Endothelial cell of umbilical vein (primary cell): ENCODE measurements around the gene PRM3. TPM values are rescaled to one million over a fixed set of nuclear protein-coding genes. Genes with fewer than 3 reads are reported as not detected.

Source experiments
- BruUV-seq: library from RNA; stranded (reverse); fragments of 400-500 nt; replicated peaks from 2 replicates; lab custom pipeline; 2021; lab: Mats Ljungman, UMichigan
- CTCF ChIA-PET: fragments of 300-600, 350-600 bp; sonication (Branson Sonifier 250); formaldehyde crosslinking; loops from one replicate; lab custom pipeline; 2021; ENCODE audit warnings: antibody characterized with exemption, inconsistent platforms; lab: Charles Lee
- POLR2A ChIA-PET: fragments of 300-600, 350-600 bp; sonication (Branson Sonifier 250); formaldehyde crosslinking; loops from one replicate; lab custom pipeline; 2021; ENCODE audit warnings: antibody characterized with exemption, inconsistent platforms; lab: Charles Lee
- DNase-seq: peaks from one replicate; pipeline ENCODE4 v3.0.0-alpha.2; 2011; ENCODE audit warnings: low read depth, low spot score
- FAIRE-seq: peaks from 2 replicates; lab custom pipeline; 2011; peaks lifted over from hg19 to GRCh38; lab: Jason Lieb, UNC
- H2AFZ ChIP-seq: 2 replicates; pipeline ENCODE4 v1.6.0; 2012; ENCODE audit warnings: low read depth, low read length, control low read depth, inconsistent platforms
- H3K27ac ChIP-seq: 2 replicates; pipeline ENCODE4 v1.5.1; 2011; ENCODE audit warnings: low read depth, mild to moderate bottlenecking, control low read depth, low read length, moderate library complexity; ENCODE audit not compliant: insufficient read depth
- H3K27me3 ChIP-seq, 2 experiments: 2 replicates each; pipeline versions ENCODE4 v1.6.0 to v1.6.1; 2011; ENCODE audit warnings: low read length in 2 of 2, mixed read lengths in 1 of 2; ENCODE audit not compliant: control insufficient read depth in 2 of 2, insufficient read depth in 2 of 2
- H3K36me3 ChIP-seq, 2 experiments: 2 replicates in 1 of 2; 3 replicates in 1 of 2; pipeline ENCODE4 v1.5.1; 2011; ENCODE audit warnings: low read length in 2 of 2, mild to moderate bottlenecking in 1 of 2, moderate library complexity in 1 of 2; ENCODE audit not compliant: control insufficient read depth in 2 of 2, insufficient read depth in 2 of 2; ENCODE audit errors: extremely low read depth in 1 of 2
- H3K4me1 ChIP-seq: 3 replicates; pipeline ENCODE4 v1.5.1; 2011; ENCODE audit warnings: mild to moderate bottlenecking, low read length; ENCODE audit not compliant: control insufficient read depth, insufficient read depth; ENCODE audit errors: extremely low read depth
- H3K4me2 ChIP-seq: 2 replicates; pipeline ENCODE4 v1.6.1; 2011; ENCODE audit warnings: low read length, control low read depth, mixed read lengths; ENCODE audit not compliant: insufficient read depth
- H3K4me3 ChIP-seq, 3 experiments: fragments of 200-600 bp in 1 of 3; sonication (generic), shearing (Covaris generic) in 1 of 3; replicated peaks in 1 of 3; 2 replicates each; pipeline ENCODE4 v1.5.1; 2011 to 2016; ENCODE audit warnings: control low read depth in 3 of 3, low read length in 3 of 3, mild to moderate bottlenecking in 2 of 3, inconsistent platforms in 1 of 3, low read depth in 1 of 3, moderate library complexity in 1 of 3; ENCODE audit not compliant: insufficient read depth in 1 of 3
- H3K79me2 ChIP-seq: 2 replicates; pipeline ENCODE4 v1.6.0; 2012; ENCODE audit warnings: low read length, inconsistent platforms; ENCODE audit not compliant: control insufficient read depth, insufficient read depth
- H3K9ac ChIP-seq: replicated peaks from 2 replicates; pipeline ENCODE3; 2011; ENCODE audit warnings: low read length, control low read depth; ENCODE audit not compliant: insufficient read depth; ENCODE audit errors: extremely low read depth
- H3K9me1 ChIP-seq: replicated peaks from 3 replicates; pipeline ENCODE4 v1.6.0; 2011; ENCODE audit warnings: mild to moderate bottlenecking, low read length; ENCODE audit not compliant: control insufficient read depth, insufficient read depth; ENCODE audit errors: extremely low read depth
- H3K9me3 ChIP-seq: replicated peaks from 2 replicates; pipeline ENCODE4 v1.5.1; 2012; ENCODE audit warnings: low read length, inconsistent platforms; ENCODE audit not compliant: control insufficient read depth, insufficient read depth
- H4K20me1 ChIP-seq: replicated peaks from 2 replicates; pipeline ENCODE3; 2011; ENCODE audit warnings: mild to moderate bottlenecking, low read length; ENCODE audit not compliant: control insufficient read depth, insufficient read depth; ENCODE audit errors: extremely low read depth
- EZH2 ChIP-seq: IDR thresholded peaks from 2 replicates; pipeline ENCODE4 v1.6.1; 2012; ENCODE audit warnings: borderline replicate concordance, low read depth, mild to moderate bottlenecking, moderate library complexity, low read length, inconsistent platforms; ENCODE audit not compliant: severe bottlenecking
- FOS ChIP-seq: IDR thresholded peaks from 2 replicates; pipeline ENCODE4 v1.6.1; 2011; ENCODE audit warnings: mild to moderate bottlenecking, low read length, moderate library complexity, borderline replicate concordance; ENCODE audit not compliant: insufficient read depth
- GATA2 ChIP-seq: IDR thresholded peaks from 2 replicates; pipeline ENCODE4 v1.7.0; 2011; ENCODE audit warnings: low read depth, mild to moderate bottlenecking, moderate library complexity, mixed read lengths, low read length; ENCODE audit not compliant: insufficient read length, insufficient read depth
- JUN ChIP-seq: IDR thresholded peaks from 2 replicates; pipeline ENCODE4 v1.6.1; 2011; ENCODE audit warnings: borderline replicate concordance, low read depth; ENCODE audit not compliant: insufficient read length, insufficient read depth
- MYC ChIP-seq: IDR thresholded peaks from one replicate; pipeline ENCODE4 v1.6.1; 2011; ENCODE audit warnings: mild to moderate bottlenecking, low read depth, low read length
- POLR2A ChIP-seq: IDR thresholded peaks from 2 replicates; pipeline ENCODE4 v1.6.1; 2012; ENCODE audit warnings: low read depth, mild to moderate bottlenecking, control low read depth, low read length
- POLR2AphosphoS5 ChIP-seq: IDR thresholded peaks from 2 replicates; pipeline ENCODE4 v1.6.1; 2012; ENCODE audit warnings: low read depth, mild to moderate bottlenecking, control low read depth, low read length, moderate library complexity; ENCODE audit not compliant: insufficient read depth
- dilution Hi-C: fragments of 300-500 bp; cut with MboI; formaldehyde crosslinking; loops from one replicate; pipeline ENCODE4 v1.15.0; 2019; ENCODE audit warnings: low sequenced_read_pairs; ENCODE audit not compliant: extremely low pct_ligation_motif_present
- intact Hi-C: fragments of 100-400 bp; cut with micrococcal nuclease; formaldehyde crosslinking; loops from one replicate; pipeline ENCODE4 v1.10.0; 2022
- polyA plus RNA-seq, 4 experiments: library from polyadenylated mRNA; depleted of rRNA in 3 of 4; stranded (reverse) in 3 of 4; unstranded in 1 of 4; fragments of >200 nt; gene quantifications; 2 replicates each; pipeline versions ENCODE4 v1.2.1 to v1.2.3, GENCODE V29; 2011 to 2012; ENCODE audit warnings: missing spikeins in 1 of 4
- total RNA-seq: library from RNA; stranded (reverse); gene quantifications from 2 replicates; pipeline ENCODE4 v1.2.3, GENCODE V29; 2021
- TF ChIP-seq, protein P1 (sequence below): IDR thresholded peaks from 2 replicates; pipeline ENCODE4 v1.6.1; 2011; ENCODE audit not compliant: insufficient read depth, insufficient read length
- TF ChIP-seq, protein P2 (sequence below), 2 donors: IDR thresholded peaks; 1 replicate in 1 of 2; 2 replicates in 1 of 2; pipeline ENCODE4 v1.5.1; 2011; ENCODE audit warnings: low read length in 2 of 2, mild to moderate bottlenecking in 2 of 2, moderate library complexity in 2 of 2, control low read depth in 1 of 2, inconsistent platforms in 1 of 2, low read depth in 1 of 2; ENCODE audit not compliant: insufficient read depth in 1 of 2; ENCODE audit errors: extremely low read depth in 1 of 2

Gene PRM3
- total and polyA plus RNA-seq, 2 donors (not counting 3 experiments of a cell fraction or from before 2014, with no cell fraction given): not detected

DNA sequence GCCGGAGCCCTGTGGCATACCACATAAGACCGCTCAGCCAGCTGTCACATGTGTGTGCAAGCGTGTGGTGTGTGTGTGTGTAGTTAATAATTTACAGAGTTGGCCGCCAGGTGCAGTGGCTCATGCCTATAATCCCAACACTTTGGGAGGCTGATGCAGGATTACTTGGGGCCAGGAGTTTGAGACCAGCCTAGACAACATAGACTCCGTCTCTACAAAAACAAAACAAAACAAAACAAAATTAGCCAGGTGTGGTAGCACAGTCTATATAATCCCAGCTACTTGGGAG is 37.8 kb downstream of the PRM3 start:
- FAIRE-seq (no peak), DNase-seq (no peak)
- ChIA-PET POLR2A (no interaction called here), CTCF (no interaction called here)
- no peak overlapping the region for H2AFZ ChIP-seq
- no peak overlapping the region for H3K4me3 ChIP-seq
- TF ChIP-seq, protein P1, sequence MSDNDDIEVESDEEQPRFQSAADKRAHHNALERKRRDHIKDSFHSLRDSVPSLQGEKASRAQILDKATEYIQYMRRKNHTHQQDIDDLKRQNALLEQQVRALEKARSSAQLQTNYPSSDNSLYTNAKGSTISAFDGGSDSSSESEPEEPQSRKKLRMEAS: no peak
- no peaks in the 10 kb centered on the region for H3K27me3 ChIP-seq
- H3K9me1 ChIP-seq: no peaks in the 10 kb centered on the region
- BruUV-seq: no TSS peak
- H3K27ac ChIP-seq: no peak overlapping the region
- H3K36me3 ChIP-seq: no peaks in the 10 kb centered on the region
- intact Hi-C loops: no loop called here
- no peaks in the 10 kb centered on the region for H3K4me1 ChIP-seq
- H4K20me1 ChIP-seq: no peaks in the 10 kb centered on the region
- no peaks in the 10 kb centered on the region for H3K9me3 ChIP-seq
- no peaks in the 10 kb centered on the region for H3K79me2 ChIP-seq
- no peak overlapping the region for H3K4me2 ChIP-seq
- H3K9ac ChIP-seq: no peak overlapping the region
- dilution Hi-C loops: no loop called here

DNA sequence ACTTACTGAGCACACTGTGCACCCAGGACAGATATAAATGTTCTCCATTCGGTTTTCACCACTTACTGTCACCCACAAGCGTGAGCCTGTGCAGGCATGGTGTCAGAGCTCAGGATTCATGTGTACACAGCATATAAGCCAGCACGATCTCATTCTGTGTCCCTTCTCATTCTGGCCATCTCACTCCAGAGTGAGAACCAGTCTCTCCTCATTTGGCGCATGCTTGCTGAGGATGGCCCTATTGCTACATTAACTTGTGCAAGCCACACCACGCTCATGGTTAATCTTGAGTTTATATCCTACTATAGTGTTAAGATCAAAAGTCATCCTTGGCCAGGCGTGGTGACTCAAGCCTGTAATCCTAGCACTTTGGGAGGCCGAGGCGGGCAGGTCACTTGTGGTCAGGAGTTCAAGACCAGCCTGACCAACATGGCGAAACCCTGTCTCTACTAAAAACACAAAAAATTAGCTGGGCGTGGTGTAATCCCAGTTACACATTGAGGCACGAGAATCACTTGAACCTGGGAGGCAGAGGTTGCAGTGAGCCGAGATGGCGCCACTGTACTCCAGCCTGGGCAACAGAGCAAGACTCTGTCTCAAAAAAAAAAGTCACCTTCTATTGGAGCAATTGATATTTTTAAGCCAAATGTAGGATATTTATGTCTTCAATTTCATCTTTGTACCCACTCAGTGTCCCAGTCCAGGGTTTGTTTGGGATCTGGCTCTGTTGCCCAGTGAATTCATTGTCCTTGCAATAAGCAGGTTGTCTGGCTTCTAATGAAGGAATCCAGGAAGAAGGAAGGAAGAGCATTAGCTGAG is 38.3 kb downstream of the PRM3 start:
- POLR2A ChIA-PET: no interaction called here
- FAIRE-seq: no peak

More for the DNA sequence above, 38.3 kb downstream of the PRM3 start:
- dilution Hi-C loops (no loop called here), intact Hi-C loops (no loop called here)
- Histone ChIP-seq H2AFZ (no peak overlapping the region), H3K27me3 (no peaks in the 10 kb centered on the region), H4K20me1 (no peaks in the 10 kb centered on the region), H3K4me1 (no peaks in the 10 kb centered on the region), H3K9me1 (no peaks in the 10 kb centered on the region), H3K4me2 (no peak overlapping the region), H3K9me3 (no peaks in the 10 kb centered on the region), H3K27ac (no peak overlapping the region), H3K36me3 (no peaks in the 10 kb centered on the region), H3K79me2 (no peaks in the 10 kb centered on the region), H3K9ac (no peak overlapping the region), H3K4me3 (no peak overlapping the region)
- no TSS peak for BruUV-seq
- TF ChIP-seq, protein P2, sequence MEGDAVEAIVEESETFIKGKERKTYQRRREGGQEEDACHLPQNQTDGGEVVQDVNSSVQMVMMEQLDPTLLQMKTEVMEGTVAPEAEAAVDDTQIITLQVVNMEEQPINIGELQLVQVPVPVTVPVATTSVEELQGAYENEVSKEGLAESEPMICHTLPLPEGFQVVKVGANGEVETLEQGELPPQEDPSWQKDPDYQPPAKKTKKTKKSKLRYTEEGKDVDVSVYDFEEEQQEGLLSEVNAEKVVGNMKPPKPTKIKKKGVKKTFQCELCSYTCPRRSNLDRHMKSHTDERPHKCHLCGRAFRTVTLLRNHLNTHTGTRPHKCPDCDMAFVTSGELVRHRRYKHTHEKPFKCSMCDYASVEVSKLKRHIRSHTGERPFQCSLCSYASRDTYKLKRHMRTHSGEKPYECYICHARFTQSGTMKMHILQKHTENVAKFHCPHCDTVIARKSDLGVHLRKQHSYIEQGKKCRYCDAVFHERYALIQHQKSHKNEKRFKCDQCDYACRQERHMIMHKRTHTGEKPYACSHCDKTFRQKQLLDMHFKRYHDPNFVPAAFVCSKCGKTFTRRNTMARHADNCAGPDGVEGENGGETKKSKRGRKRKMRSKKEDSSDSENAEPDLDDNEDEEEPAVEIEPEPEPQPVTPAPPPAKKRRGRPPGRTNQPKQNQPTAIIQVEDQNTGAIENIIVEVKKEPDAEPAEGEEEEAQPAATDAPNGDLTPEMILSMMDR (IDR thresholded peaks at IDR 0.05; ENCODE audit: extremely low read depth in 1 of 2, insufficient read depth in 1 of 2, low read depth in 1 of 2, low read length in 2 of 2): no peak
- no peak for TF ChIP-seq POLR2AphosphoS5
- no peak for TF ChIP-seq FOS
- no peak for TF ChIP-seq JUN
- no peak for TF ChIP-seq MYC
- TF ChIP-seq, protein P1: no peak
- TF ChIP-seq EZH2: no peak
- no peak for TF ChIP-seq POLR2A
- no peak for TF ChIP-seq GATA2
- CTCF ChIA-PET: no interaction called here
- no peak for DNase-seq
